Hepatocyte (in vitro differentiated cells): ENCODE results near the gene TLN1. TPM values are rescaled to one million over a fixed set of nuclear protein-coding genes. Genes with fewer than 3 reads are reported as not detected.

Source experiments
- DNase-seq: peaks from one replicate; pipeline ENCODE4 v3.0.0-alpha.2; 2016; ENCODE audit warnings: low spot score
- H2AFZ ChIP-seq: fragments of 200-600 bp; sonication (generic); 2 replicates; pipeline ENCODE4 v1.6.0; 2016; ENCODE audit warnings: antibody characterized with exemption, mild to moderate bottlenecking
- H3K27ac ChIP-seq: fragments of 200-600 bp; sonication (generic); 2 replicates; pipeline ENCODE4 v1.5.1; 2016; ENCODE audit warnings: mild to moderate bottlenecking
- H3K27me3 ChIP-seq: fragments of 200-600 bp; sonication (generic); 2 replicates; pipeline ENCODE4 v1.6.1; 2016
- H3K36me3 ChIP-seq: fragments of 200-600 bp; sonication (generic); replicated peaks from 2 replicates; pipeline ENCODE4 v1.5.1; 2016; ENCODE audit warnings: low read depth; ENCODE audit not compliant: insufficient read depth
- H3K4me1 ChIP-seq: fragments of 200-600 bp; sonication (generic); 2 replicates; pipeline ENCODE4 v1.5.1; 2016; ENCODE audit warnings: mild to moderate bottlenecking, moderate library complexity; ENCODE audit not compliant: insufficient read depth
- H3K4me2 ChIP-seq: fragments of 200-600 bp; sonication (generic); 2 replicates; pipeline ENCODE4 v1.6.0; 2016
- H3K4me3 ChIP-seq: fragments of 200-600 bp; sonication (generic); 2 replicates; pipeline ENCODE4 v1.5.1; 2016; ENCODE audit warnings: mild to moderate bottlenecking
- H3K79me2 ChIP-seq: fragments of 200-600 bp; sonication (generic); 2 replicates; pipeline ENCODE4 v1.6.0; 2017; ENCODE audit warnings: mild to moderate bottlenecking
- H3K9me2 ChIP-seq: fragments of 200-600 bp; sonication (generic); replicated peaks from 2 replicates; pipeline ENCODE4 v1.6.0; 2017; ENCODE audit warnings: mild to moderate bottlenecking; ENCODE audit not compliant: insufficient read depth
- H3K9me3 ChIP-seq: fragments of 200-600 bp; sonication (generic); 2 replicates; pipeline ENCODE4 v1.5.1; 2016; ENCODE audit warnings: low read depth, mild to moderate bottlenecking
- H4K20me1 ChIP-seq: fragments of 200-600 bp; sonication (generic); 2 replicates; pipeline ENCODE4 v1.6.0; 2016; ENCODE audit warnings: mild to moderate bottlenecking; ENCODE audit not compliant: insufficient read depth, poor library complexity, severe bottlenecking
- EZH2 ChIP-seq: fragments of 200-600 bp; sonication (generic); IDR thresholded peaks from 2 replicates; pipeline ENCODE4 v1.6.1; 2016; ENCODE audit warnings: antibody characterized with exemption, mild to moderate bottlenecking, borderline replicate concordance
- EZH2phosphoT487 ChIP-seq: fragments of 200-600 bp; sonication (generic); IDR thresholded peaks from one replicate; pipeline ENCODE4 v1.6.1; 2018; ENCODE audit warnings: antibody characterized with exemption, mild to moderate bottlenecking, low read depth, moderate library complexity; ENCODE audit not compliant: unreplicated experiment, severe bottlenecking
- WGBS: methylation state at CpG from one replicate; pipeline ENCODE4 v1.1.6; 2016; ENCODE audit warnings: low lambda C conversion rate; ENCODE audit errors: missing lambda C conversion rate; 5-methylcytosine and 5-hydroxymethylcytosine counted together
- polyA plus RNA-seq: library from polyadenylated mRNA; unstranded; fragments of >200 nt; fragmentation: Nextera tagmentation; extraction: Ambion mirVana; gene quantifications from 2 replicates; pipeline ENCODE4 v1.2.1, GENCODE V29; 2016
- total RNA-seq: library from RNA; depleted of rRNA; stranded (reverse); fragments of >200 nt; gene quantifications from 2 replicates; pipeline ENCODE4 v1.2.3, GENCODE V29; 2014
- TF ChIP-seq, protein P1 (sequence below): fragments of 200-600 bp; sonication (generic); IDR thresholded peaks from 2 replicates; pipeline ENCODE4 v1.5.1; 2016; ENCODE audit warnings: antibody characterized with exemption, mild to moderate bottlenecking; ENCODE audit not compliant: poor library complexity

TLN1 gene
- total and polyA plus RNA-seq, 2 experiments from 2014 or later: 70.5 to 113 TPM

DNA sequence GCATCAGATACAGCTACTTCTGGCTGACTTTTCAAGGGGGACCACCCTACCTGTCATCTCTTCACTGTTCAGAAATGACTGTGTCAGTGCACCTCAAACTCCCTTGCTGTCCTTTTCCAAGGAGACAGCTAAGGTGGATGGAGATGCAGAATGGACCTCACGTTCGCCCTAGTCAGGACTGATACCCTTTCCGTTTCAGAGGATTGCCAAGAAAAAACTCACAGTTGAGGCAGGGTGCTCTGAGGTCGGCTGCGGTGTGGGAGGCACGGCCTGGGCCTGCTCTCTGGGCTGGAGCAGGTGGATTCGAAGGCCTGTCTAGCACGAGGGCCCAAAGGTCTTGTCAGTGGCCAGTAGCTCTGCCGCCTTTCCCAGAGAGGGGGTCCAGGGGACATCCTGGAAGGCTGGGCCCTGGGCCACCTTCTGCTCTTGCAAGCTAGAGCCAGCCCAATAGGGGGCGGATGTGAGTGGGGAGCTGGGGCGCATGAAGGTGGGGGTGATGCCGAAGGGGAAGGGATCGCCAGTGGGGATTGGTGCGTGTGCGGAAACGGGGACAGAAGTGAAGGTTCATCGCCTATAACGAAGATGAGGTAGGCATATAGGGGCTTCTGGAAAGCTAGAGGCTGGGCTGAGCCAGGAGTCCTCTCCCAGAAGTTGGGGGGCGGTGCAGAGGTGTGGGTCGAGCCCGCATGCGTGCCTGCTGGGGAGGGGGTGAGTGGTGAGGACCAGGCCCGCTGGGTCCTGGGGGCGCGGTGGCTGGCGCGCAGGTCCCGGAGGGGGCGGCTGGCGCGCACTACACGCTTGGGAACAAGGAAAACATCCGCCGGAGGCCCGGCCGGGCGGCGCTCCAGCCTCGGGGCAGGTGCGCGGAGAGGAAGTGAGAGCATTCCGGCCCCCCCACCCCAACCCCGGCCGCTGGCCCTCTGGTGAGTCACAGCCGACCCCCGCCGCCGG is 24.6 kb upstream of the TLN1 start:
- no peaks in the 10 kb centered on the region for H4K20me1 ChIP-seq
- WGBS: 36% methylated on average over 17 of the region's 48 CpGs
- peaks cover 14% of the 10 kb centered on the region for H3K4me1 ChIP-seq
- TF ChIP-seq EZH2phosphoT487: no peak
- TF ChIP-seq, protein P1, sequence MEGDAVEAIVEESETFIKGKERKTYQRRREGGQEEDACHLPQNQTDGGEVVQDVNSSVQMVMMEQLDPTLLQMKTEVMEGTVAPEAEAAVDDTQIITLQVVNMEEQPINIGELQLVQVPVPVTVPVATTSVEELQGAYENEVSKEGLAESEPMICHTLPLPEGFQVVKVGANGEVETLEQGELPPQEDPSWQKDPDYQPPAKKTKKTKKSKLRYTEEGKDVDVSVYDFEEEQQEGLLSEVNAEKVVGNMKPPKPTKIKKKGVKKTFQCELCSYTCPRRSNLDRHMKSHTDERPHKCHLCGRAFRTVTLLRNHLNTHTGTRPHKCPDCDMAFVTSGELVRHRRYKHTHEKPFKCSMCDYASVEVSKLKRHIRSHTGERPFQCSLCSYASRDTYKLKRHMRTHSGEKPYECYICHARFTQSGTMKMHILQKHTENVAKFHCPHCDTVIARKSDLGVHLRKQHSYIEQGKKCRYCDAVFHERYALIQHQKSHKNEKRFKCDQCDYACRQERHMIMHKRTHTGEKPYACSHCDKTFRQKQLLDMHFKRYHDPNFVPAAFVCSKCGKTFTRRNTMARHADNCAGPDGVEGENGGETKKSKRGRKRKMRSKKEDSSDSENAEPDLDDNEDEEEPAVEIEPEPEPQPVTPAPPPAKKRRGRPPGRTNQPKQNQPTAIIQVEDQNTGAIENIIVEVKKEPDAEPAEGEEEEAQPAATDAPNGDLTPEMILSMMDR: peak; percentile 58
- peak overlapping the region; percentile 74 for H2AFZ ChIP-seq
- DNase-seq: peak; percentile 83
- H3K4me2 ChIP-seq: peak overlapping the region; percentile 91
- H3K79me2 ChIP-seq: peaks cover 35% of the 10 kb centered on the region
- peak overlapping the region; percentile 57 for H3K4me3 ChIP-seq
- H3K9me3 ChIP-seq: no peaks in the 10 kb centered on the region
- H3K27me3 ChIP-seq: no peaks in the 10 kb centered on the region
- no peaks in the 10 kb centered on the region for H3K9me2 ChIP-seq
- peak overlapping the region; percentile 99 for H3K27ac ChIP-seq
- no peaks in the 10 kb centered on the region for H3K36me3 ChIP-seq

DNA sequence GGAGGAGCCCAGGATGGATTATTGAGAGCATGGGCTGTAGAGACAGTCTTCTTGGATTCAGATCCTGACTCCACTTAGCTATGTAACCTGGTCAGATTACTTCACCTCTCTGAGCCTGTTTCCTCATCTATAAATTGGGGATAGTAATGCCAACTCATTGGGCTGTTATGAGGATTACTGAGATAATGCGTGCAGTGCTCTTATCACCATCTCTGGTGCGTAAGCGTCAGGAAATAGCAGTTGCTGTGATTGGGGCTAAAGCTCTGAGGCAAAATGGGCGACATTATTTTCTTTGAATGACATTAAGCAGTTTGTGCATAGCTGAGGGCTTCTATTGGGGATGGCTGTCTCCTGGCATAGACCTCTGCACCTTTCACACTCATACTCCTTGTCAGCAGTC is 23.1 kb upstream of the TLN1 start:
- H3K4me1 ChIP-seq: peaks cover 22% of the 10 kb centered on the region
- WGBS: 93% methylated on average over 4 of the region's 4 CpGs
- no peak for TF ChIP-seq EZH2
- H3K4me3 ChIP-seq: no peak overlapping the region
- H3K4me2 ChIP-seq: no peak overlapping the region
- no peaks in the 10 kb centered on the region for H3K27me3 ChIP-seq
- H3K36me3 ChIP-seq: no peaks in the 10 kb centered on the region
- H4K20me1 ChIP-seq: no peaks in the 10 kb centered on the region
- H2AFZ ChIP-seq: no peak overlapping the region
- H3K9me3 ChIP-seq: no peaks in the 10 kb centered on the region
- H3K79me2 ChIP-seq: peaks cover 37% of the 10 kb centered on the region
- H3K27ac ChIP-seq: no peak overlapping the region
- no peaks in the 10 kb centered on the region for H3K9me2 ChIP-seq
- DNase-seq: no peak

DNA sequence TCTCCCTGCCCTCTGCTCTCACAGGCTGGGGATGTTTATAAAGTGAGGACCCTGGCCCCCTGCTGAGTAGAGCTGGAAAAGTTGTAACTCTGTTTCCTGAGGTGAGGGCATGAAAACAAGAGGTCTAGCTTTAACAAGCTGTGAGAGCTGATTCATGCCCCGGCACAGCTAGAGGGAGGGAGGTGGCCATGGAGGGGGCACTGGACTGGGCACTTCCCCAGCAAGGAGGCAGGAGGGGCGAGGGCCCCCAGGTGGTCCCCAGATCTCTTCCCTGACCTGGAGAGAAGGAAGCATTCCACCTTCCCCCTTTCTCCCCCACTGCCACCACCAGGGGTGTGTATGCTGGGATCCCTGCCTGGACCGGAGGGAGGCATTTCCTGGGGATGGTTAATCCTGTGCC is 22.3 kb upstream of the TLN1 start, which contains the start of gene MSMP:
Gene MSMP, minus strand, starts transcription at position 13 of the 400 bp plus-strand sequence. CDS start 147 bp downstream, outside the sequence.
- Histone ChIP-seq H3K4me2 (no peak within 1 kb of the TSS), H3K4me3 (no peak within 1 kb of the TSS), H4K20me1 (no peaks in the 10 kb centered on the region), H3K9me3 (no peaks in the 10 kb centered on the region), H3K27ac (no peak within 1 kb of the TSS), H3K4me1 (peaks cover 25% of the 10 kb centered on the region), H3K9me2 (no peaks in the 10 kb centered on the region), H3K36me3 (no peaks in the 10 kb centered on the region), H3K79me2 (peaks cover 35% of the 10 kb centered on the region), H2AFZ (no peak within 1 kb of the TSS), H3K27me3 (no peaks in the 10 kb centered on the region)
- no peak for DNase-seq
- 57% methylated on average over 3 of the region's 3 CpGs for WGBS
- TF ChIP-seq EZH2phosphoT487 (no peak), EZH2 (no peak)
- TF ChIP-seq, protein P1: no peak

DNA sequence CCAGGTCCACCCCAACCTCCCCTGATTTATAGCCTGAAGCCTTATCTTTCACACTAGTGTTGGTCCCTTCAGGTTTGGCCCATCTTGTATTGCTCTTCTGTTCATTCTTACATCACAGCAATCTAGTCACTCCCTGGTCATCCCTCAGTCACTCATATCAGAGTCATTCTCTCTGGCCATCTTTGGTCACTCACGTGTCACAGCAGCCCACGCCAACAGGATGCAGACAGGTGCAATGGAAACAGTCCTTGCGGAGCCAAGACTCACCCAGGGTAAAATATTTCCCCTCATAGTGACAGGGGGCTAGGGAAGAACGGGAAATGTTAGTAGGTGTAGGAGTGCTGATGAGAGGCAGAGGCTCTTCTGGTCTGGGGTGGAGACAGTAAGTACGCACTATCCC is 21.5 kb upstream of the TLN1 start:
- no peak overlapping the region for H3K4me3 ChIP-seq
- peaks cover 21% of the 10 kb centered on the region for H3K4me1 ChIP-seq
- H3K27ac ChIP-seq: no peak overlapping the region
- peaks cover 30% of the 10 kb centered on the region for H3K79me2 ChIP-seq
- H3K9me3 ChIP-seq: no peaks in the 10 kb centered on the region
- no peaks in the 10 kb centered on the region for H3K27me3 ChIP-seq
- H3K9me2 ChIP-seq: no peaks in the 10 kb centered on the region
- H2AFZ ChIP-seq: no peak overlapping the region
- TF ChIP-seq EZH2phosphoT487 (no peak), EZH2 (no peak)
- TF ChIP-seq, protein P1: no peak
- peaks cover under 1% of the 10 kb centered on the region for H4K20me1 ChIP-seq
- 96% methylated on average over 5 of the region's 5 CpGs for WGBS
- H3K4me2 ChIP-seq: no peak overlapping the region
- DNase-seq: no peak
- H3K36me3 ChIP-seq: no peaks in the 10 kb centered on the region
